GM19324 (cell line): Measurements from ENCODE around the gene SEMA4C.
A peak's percentile ranks its signal among the peaks of the same experiment; 100 is the strongest.

Experiments used
- ATAC-seq: cut with Tn5 transposase; IDR thresholded peaks from one replicate; pipeline ENCODE4 v1.9.1; 2021; ENCODE audit warnings: mild to moderate bottlenecking, moderate library complexity; ENCODE audit not compliant: unreplicated experiment, low FRiP score

Gene SEMA4C

GRCh38 chr2:96848264-96848663 lies 21.6 kb downstream of the SEMA4C start:
- no peak for ATAC-seq

GRCh38 chr2:96847586-96847985 lies 22.3 kb downstream of the SEMA4C start:
- ATAC-seq = no peak

GRCh38 chr2:96846825-96847224 lies 23.1 kb downstream of the SEMA4C start:
- ATAC-seq = no peak

GRCh38 chr2:96844405-96844808 lies 25.5 kb downstream of the SEMA4C start:
- ATAC-seq = no peak

- ATAC-seq = no peak
Observed at GRCh38 chr2:96843538-96844268, 26.2 kb downstream of the SEMA4C start, which contains the start of gene ANKRD23. Gene ANKRD23, minus strand, starts transcription at chr2:96844021. Its CDS starts 29 bp downstream, at chr2:96843992.

GRCh38 chr2:96842600-96842999 lies 27.3 kb downstream of the SEMA4C start:
- no peak for ATAC-seq

GRCh38 chr2:96841701-96842495 lies 28.0 kb downstream of the SEMA4C start:
- no peak for ATAC-seq

- no peak for ATAC-seq
Observed at GRCh38 chr2:96839875-96840850, 29.7 kb downstream of the SEMA4C start.

GRCh38 chr2:96839293-96839874 lies 30.5 kb downstream of the SEMA4C start:
- peak; percentile 81 for ATAC-seq

GRCh38 chr2:96838345-96839292 lies 31.3 kb downstream of the SEMA4C start:
- ATAC-seq = no peak

GRCh38 chr2:96837575-96837974 lies 32.3 kb downstream of the SEMA4C start:
- ATAC-seq = no peak

GRCh38 chr2:96835830-96836229 lies 34.0 kb downstream of the SEMA4C start:
- ATAC-seq = no peak

GRCh38 chr2:96832754-96833507 lies 36.9 kb downstream of the SEMA4C start:
- ATAC-seq = no peak

GRCh38 chr2:96832408-96832753 lies 37.5 kb downstream of the SEMA4C start:
- ATAC-seq = no peak

- no peak for ATAC-seq
Observed at GRCh38 chr2:96831679-96832078, 38.2 kb downstream of the SEMA4C start.

GRCh38 chr2:96830044-96830562 lies 39.8 kb downstream of the SEMA4C start:
- no peak for ATAC-seq

GRCh38 chr2:96828874-96829273 lies 41.0 kb downstream of the SEMA4C start:
- no peak for ATAC-seq

- no peak for ATAC-seq
Observed at GRCh38 chr2:96828436-96828835, 41.4 kb downstream of the SEMA4C start.
